GM20431 (cell line): ENCODE results near the gene NUP210.
"Not testable (repeated sequence)": the region's sequence is repeated elsewhere in the genome, so short reads cannot be mapped to it uniquely, and the experiment has no call there.

Experiments
- in situ Hi-C: fragments of 300-500 bp; cut with MseI, MboI; formaldehyde crosslinking; loops from one replicate; pipeline ENCODE4 v1.15.0; 2020; ENCODE audit warnings: low sequenced_read_pairs; ENCODE audit not compliant: unreplicated experiment

Gene NUP210

GRCh38 chr3:13420045-13420830, at the start of gene NUP210:
Gene NUP210, minus strand, starts transcription at chr3:13420322. Its CDS starts 96 bp downstream, at chr3:13420226.
- in situ Hi-C loops: no loop called here

GRCh38 chr3:13466781-13467180, 46.7 kb upstream of the NUP210 start:
- in situ Hi-C loops: loop anchor here (25.0 kb wide), 1 partner anchor 379 kb away; no protein-coding TSS in a partner anchor

- in situ Hi-C loops: loop anchor here (25.0 kb wide), 1 partner anchor 378 kb away; no protein-coding TSS in a partner anchor
Observed at GRCh38 chr3:13465236-13465873, 45.2 kb upstream of the NUP210 start.

GRCh38 chr3:13463618-13464400, 43.7 kb upstream of the NUP210 start:
- in situ Hi-C loops: loop anchor here (25.0 kb wide), 1 partner anchor 377 kb away; no protein-coding TSS in a partner anchor

GRCh38 chr3:13462822-13463221, 42.7 kb upstream of the NUP210 start:
- in situ Hi-C loops: loop anchor here (25.0 kb wide), 1 partner anchor 376 kb away; no protein-coding TSS in a partner anchor

- in situ Hi-C loops: loop anchor here (25.0 kb wide), 1 partner anchor 375 kb away; no protein-coding TSS in a partner anchor
Observed at GRCh38 chr3:13462125-13462629, 42.1 kb upstream of the NUP210 start.

GRCh38 chr3:13461169-13462124, 41.3 kb upstream of the NUP210 start:
- in situ Hi-C loops: loop anchor here (25.0 kb wide), 1 partner anchor 374 kb away; no protein-coding TSS in a partner anchor

- in situ Hi-C loops: loop anchor here (25.0 kb wide), 1 partner anchor 373 kb away; no protein-coding TSS in a partner anchor
Observed at GRCh38 chr3:13460341-13460736, 40.2 kb upstream of the NUP210 start.

GRCh38 chr3:13459605-13460340, 39.7 kb upstream of the NUP210 start:
- in situ Hi-C loops: loop anchor here (25.0 kb wide), 1 partner anchor 372 kb away; no protein-coding TSS in a partner anchor

- in situ Hi-C loops: loop anchor here (25.0 kb wide), 1 partner anchor 370 kb away; no protein-coding TSS in a partner anchor
Observed at GRCh38 chr3:13457593-13457992, 37.5 kb upstream of the NUP210 start.

GRCh38 chr3:13455644-13456043, 35.5 kb upstream of the NUP210 start:
- in situ Hi-C loops: loop anchor here (25.0 kb wide), 1 partner anchor 368 kb away; no protein-coding TSS in a partner anchor

GRCh38 chr3:13452490-13453335, 32.6 kb upstream of the NUP210 start:
- in situ Hi-C loops: loop anchor here (25.0 kb wide), 1 partner anchor 365 kb away; no protein-coding TSS in a partner anchor

GRCh38 chr3:13451301-13451673, 31.2 kb upstream of the NUP210 start:
- in situ Hi-C loops: loop anchor here (25.0 kb wide), 1 partner anchor 364 kb away; no protein-coding TSS in a partner anchor

- in situ Hi-C loops: not testable (repeated sequence)
Observed at GRCh38 chr3:13442882-13443281, 22.8 kb upstream of the NUP210 start.

GRCh38 chr3:13440204-13440817, 20.2 kb upstream of the NUP210 start:
- in situ Hi-C loops: no loop called here

- in situ Hi-C loops: not testable (repeated sequence)
Observed at GRCh38 chr3:13436213-13436612, 16.1 kb upstream of the NUP210 start.

- in situ Hi-C loops: no loop called here
Observed at GRCh38 chr3:13433912-13434311, 13.8 kb upstream of the NUP210 start.
